Parathyroid adenoma (tissue), 2 donors: ENCODE data around the gene GYPE.
"Not testable (repeated sequence)": the region's sequence is repeated elsewhere in the genome, so short reads cannot be mapped to it uniquely, and the experiment has no call there.

ENCODE experiments used
- H2AFZ ChIP-seq: fragments of 300-600 bp; sonication (generic); one replicate; pipeline ENCODE4 v1.7.0; 2017; ENCODE audit warnings: antibody characterized with exemption, mild to moderate bottlenecking
- H3K27ac ChIP-seq: fragments of 300-600 bp; sonication (generic); one replicate; pipeline ENCODE4 v1.7.0; 2017
- H3K27me3 ChIP-seq: fragments of 300-600 bp; sonication (generic); one replicate; pipeline ENCODE4 v1.7.0; 2017; ENCODE audit warnings: low read length; ENCODE audit not compliant: control insufficient read depth, insufficient read depth
- H3K36me3 ChIP-seq: fragments of 300-600 bp; sonication (generic); one replicate; pipeline ENCODE4 v1.7.0; 2017; ENCODE audit warnings: low read length; ENCODE audit not compliant: control insufficient read depth, insufficient read depth
- H3K4me1 ChIP-seq: fragments of 300-600 bp; sonication (generic); one replicate; pipeline ENCODE4 v1.7.0; 2017; ENCODE audit warnings: control low read depth
- H3K4me2 ChIP-seq: fragments of 300-600 bp; sonication (generic); one replicate; pipeline ENCODE4 v1.7.0; 2017; ENCODE audit warnings: low read length
- H3K4me3 ChIP-seq: fragments of 300-600 bp; sonication (generic); one replicate; pipeline ENCODE4 v1.7.0; 2017; ENCODE audit warnings: low read depth, low read length
- H3K79me2 ChIP-seq: fragments of 300-600 bp; sonication (generic); one replicate; pipeline ENCODE4 v1.7.0; 2017; ENCODE audit warnings: control low read depth
- H3K9ac ChIP-seq: fragments of 300-600 bp; sonication (generic); one replicate; pipeline ENCODE4 v1.7.0; 2017; ENCODE audit warnings: mild to moderate bottlenecking
- H3K9me3 ChIP-seq: fragments of 300-600 bp; sonication (generic); one replicate; pipeline ENCODE4 v1.7.0; 2017; ENCODE audit warnings: low read length; ENCODE audit not compliant: control insufficient read depth
- TF ChIP-seq, protein P1 (sequence below): fragments of 300-600 bp; sonication (generic); IDR thresholded peaks from one replicate; pipeline ENCODE4 v1.7.0; 2017; ENCODE audit warnings: antibody characterized with exemption, mild to moderate bottlenecking
- donor health status: primary hyperparathyroidism.

The GYPE gene

DNA sequence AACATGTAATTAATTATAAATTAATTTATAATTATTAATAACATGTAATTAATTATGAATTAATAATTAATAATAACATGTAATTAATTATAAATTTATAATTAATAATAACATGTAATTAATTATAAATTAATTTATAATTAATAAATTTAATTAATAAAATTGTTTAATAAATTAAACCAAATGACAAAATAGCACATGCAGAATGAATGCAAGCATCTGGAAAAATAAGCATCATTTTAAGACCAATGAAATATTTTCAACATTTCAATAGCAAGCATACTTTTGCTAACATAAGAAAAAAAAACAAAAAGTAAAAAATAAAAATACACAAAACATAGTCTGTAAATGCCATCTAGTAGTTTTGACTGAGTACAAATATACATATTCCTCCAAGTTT, 21.8 kb downstream of the GYPE start:
- H3K9me3 ChIP-seq: no peaks in the 10 kb centered on the region
- H3K79me2 ChIP-seq: no peaks in the 10 kb centered on the region
- H3K4me3 ChIP-seq: no peak overlapping the region
- H3K4me2 ChIP-seq: no peak overlapping the region
- H2AFZ ChIP-seq: no peak overlapping the region
- H3K36me3 ChIP-seq: no peaks in the 10 kb centered on the region
- TF ChIP-seq, protein P1, sequence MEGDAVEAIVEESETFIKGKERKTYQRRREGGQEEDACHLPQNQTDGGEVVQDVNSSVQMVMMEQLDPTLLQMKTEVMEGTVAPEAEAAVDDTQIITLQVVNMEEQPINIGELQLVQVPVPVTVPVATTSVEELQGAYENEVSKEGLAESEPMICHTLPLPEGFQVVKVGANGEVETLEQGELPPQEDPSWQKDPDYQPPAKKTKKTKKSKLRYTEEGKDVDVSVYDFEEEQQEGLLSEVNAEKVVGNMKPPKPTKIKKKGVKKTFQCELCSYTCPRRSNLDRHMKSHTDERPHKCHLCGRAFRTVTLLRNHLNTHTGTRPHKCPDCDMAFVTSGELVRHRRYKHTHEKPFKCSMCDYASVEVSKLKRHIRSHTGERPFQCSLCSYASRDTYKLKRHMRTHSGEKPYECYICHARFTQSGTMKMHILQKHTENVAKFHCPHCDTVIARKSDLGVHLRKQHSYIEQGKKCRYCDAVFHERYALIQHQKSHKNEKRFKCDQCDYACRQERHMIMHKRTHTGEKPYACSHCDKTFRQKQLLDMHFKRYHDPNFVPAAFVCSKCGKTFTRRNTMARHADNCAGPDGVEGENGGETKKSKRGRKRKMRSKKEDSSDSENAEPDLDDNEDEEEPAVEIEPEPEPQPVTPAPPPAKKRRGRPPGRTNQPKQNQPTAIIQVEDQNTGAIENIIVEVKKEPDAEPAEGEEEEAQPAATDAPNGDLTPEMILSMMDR: no peak
- H3K27me3 ChIP-seq: no peaks in the 10 kb centered on the region
- H3K9ac ChIP-seq: no peak overlapping the region
- no peak overlapping the region for H3K27ac ChIP-seq
- no peaks in the 10 kb centered on the region for H3K4me1 ChIP-seq

DNA sequence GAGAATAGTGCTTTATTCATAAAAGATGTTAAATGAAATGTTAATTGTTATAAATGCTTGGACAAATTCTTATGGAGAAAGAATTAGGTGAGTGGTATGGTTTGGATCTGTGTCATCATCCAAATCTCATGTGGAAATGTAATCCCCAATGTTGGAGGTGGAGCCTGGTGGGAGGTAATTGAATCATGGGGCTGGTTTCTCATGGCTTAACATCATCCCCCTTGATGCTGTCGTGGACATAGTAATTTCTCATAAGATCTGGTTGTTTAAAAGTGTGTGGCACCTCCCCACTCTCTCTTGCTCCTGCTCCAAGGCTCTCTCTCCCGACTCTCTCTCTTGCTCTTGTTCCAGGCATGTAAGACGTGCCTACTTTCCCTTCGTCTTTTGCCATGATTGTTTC, 22.5 kb downstream of the GYPE start:
- no peaks in the 10 kb centered on the region for H3K4me1 ChIP-seq
- no peak overlapping the region for H2AFZ ChIP-seq

DNA sequence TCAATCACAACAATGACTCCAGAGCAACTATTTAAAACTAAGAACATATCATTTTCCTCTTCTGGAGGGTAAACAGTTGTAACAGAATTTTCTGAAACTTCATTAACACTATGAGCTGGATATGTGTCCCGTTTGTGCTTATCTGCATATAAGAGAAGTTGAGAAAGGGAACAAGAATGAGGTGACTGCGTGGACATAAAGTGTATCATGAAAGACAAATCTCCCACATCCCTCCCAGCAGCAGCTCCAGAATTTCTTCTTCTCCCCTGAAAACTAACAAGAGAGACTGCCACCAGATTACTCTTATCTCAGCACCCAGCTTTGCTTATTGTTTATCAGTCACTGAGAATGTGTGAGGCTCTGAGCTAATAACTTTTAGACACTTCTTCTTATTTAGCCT, 25.8 kb downstream of the GYPE start:
- H3K4me1 ChIP-seq, H3K4me3 ChIP-seq, H3K79me2 ChIP-seq, H3K9ac ChIP-seq, H2AFZ ChIP-seq, H3K4me2 ChIP-seq, H3K36me3 ChIP-seq, H3K9me3 ChIP-seq, H3K27ac ChIP-seq, H3K27me3 ChIP-seq: not testable (repeated sequence)

More for the DNA sequence above, 22.5 kb downstream of the GYPE start:
- Histone ChIP-seq H3K9ac (no peak overlapping the region), H3K36me3 (no peaks in the 10 kb centered on the region), H3K27ac (no peak overlapping the region), H3K4me2 (no peak overlapping the region), H3K4me3 (no peak overlapping the region), H3K27me3 (no peaks in the 10 kb centered on the region), H3K79me2 (no peaks in the 10 kb centered on the region), H3K9me3 (no peaks in the 10 kb centered on the region)
- TF ChIP-seq, protein P1: no peak

DNA sequence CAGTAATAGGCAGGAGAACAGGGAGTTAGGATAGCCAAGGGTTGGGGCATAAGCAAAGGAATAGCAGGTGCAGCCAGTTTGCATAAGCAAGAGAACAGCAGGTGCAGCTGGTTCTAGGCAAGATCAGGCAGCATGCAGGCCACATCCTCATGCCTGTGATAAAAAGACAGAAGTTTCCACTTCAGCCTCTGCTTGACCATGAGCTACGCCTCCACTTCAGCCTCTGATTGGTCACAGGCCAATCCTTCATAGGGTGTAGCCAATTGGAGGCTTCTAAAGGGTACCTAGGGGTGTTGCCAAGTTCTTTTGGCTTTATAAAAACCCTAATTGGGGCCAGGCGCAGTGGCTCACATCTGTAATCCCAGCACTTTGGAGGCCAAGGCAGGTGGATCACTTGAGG, 30.0 kb downstream of the GYPE start:
- H3K4me2 ChIP-seq, H3K9ac ChIP-seq, H3K79me2 ChIP-seq, H3K4me3 ChIP-seq, H3K27ac ChIP-seq, H3K36me3 ChIP-seq, H3K9me3 ChIP-seq, H2AFZ ChIP-seq, H3K4me1 ChIP-seq, H3K27me3 ChIP-seq: not testable (repeated sequence)

DNA sequence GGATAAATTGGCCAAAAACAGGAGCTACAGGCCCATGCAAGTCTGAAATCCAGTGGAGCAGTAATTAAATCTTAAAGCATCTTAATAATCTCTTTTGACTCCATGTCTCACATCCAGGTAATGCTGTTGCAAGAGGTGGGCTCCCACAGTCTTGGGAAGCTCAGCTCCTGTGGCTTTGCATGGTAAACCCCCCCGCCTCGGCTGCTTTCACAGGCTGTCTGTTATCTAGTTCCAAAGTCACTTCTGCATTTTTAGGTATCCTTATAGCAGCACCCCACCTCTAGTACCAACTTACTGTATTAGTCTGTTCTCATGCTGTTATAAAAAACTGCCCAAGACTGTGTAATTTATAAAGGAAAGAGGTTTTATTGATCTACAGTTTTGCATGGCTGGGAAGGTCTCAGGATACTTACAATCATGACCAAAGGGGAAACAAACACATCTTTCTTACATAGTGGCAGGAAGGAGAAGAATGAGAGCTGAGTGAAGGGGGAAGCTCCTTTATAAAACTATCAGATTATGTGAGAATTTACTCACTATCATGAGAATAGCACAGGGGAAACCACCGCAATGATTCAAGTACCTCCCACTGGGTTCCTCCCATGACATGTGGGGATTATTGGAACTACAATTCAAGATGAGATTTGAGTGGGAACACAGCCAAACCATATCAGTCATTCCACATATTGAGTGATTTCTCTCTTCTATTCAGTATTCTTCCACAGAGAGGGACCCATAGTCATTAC, 34.7 kb downstream of the GYPE start:
- H2AFZ ChIP-seq, H3K9me3 ChIP-seq, H3K27me3 ChIP-seq, H3K9ac ChIP-seq, H3K4me3 ChIP-seq, H3K4me2 ChIP-seq, H3K27ac ChIP-seq, H3K79me2 ChIP-seq, H3K4me1 ChIP-seq, H3K36me3 ChIP-seq: not testable (repeated sequence)

DNA sequence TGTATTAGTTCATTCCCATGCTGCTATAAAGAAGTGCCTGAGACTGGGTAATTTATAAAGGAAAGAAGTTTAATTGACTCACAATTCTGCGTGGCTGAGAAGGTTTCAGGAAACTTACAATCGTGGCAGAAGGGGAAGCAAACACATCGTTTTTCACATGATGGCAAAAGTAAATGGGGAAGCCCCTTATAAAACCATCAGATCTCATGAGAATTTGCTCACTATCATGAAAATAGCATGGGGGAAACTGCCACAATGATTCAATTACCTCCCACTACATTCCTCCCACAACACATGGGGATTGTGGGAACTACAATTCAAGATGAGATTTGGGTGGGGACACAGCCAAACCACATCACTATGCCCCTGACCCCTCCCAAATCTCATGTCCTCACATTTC, 35.4 kb downstream of the GYPE start:
- H3K4me1 ChIP-seq, H3K9me3 ChIP-seq, H3K27ac ChIP-seq, H2AFZ ChIP-seq, H3K4me2 ChIP-seq, H3K4me3 ChIP-seq, H3K79me2 ChIP-seq, H3K27me3 ChIP-seq, H3K36me3 ChIP-seq, H3K9ac ChIP-seq: not testable (repeated sequence)

DNA sequence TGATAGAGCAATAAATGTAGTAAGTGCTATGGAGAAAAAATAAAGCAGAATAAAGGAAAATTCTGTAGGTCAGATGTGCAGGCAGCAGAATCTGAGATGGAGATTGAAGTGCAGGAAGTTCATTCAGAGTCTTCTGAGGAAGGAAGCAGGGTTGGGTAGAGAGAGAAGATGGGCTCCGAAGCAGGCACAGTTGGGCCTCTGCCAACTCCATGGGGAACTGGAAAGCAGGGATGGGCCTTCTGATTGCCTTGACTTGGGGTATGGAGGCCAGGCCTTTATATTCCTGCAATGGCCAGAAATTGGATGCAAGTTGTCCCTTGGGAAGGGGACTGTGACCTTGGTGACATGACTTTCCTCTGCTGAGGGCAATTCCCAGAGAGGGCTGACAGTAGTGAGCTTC, 42.6 kb downstream of the GYPE start:
- H3K4me2 ChIP-seq, H3K27ac ChIP-seq, H3K9ac ChIP-seq, H2AFZ ChIP-seq, H3K79me2 ChIP-seq, H3K36me3 ChIP-seq, H3K4me3 ChIP-seq, H3K9me3 ChIP-seq, H3K27me3 ChIP-seq, H3K4me1 ChIP-seq: not testable (repeated sequence)
